K562 (cell line): ENCODE data around the gene EMID1. TPM values are rescaled to one million over a fixed set of nuclear protein-coding genes. Genes with fewer than 3 reads are reported as not detected.

Experiments used
- ATAC-seq: fragments of 200-7000 bp; cut with Tn5 transposase; 3 replicates; pipeline ENCODE4 v1.9.1; 2020; ENCODE audit warnings: moderate library complexity
- BruUV-seq: library from RNA; stranded (reverse); fragments of 400-500 nt; replicated peaks from 2 replicates; lab custom pipeline; 2021; lab: Mats Ljungman, UMichigan
- CTCF ChIA-PET: fragments of 300-600 bp; formaldehyde crosslinking; extraction: SDS; loops from one replicate; lab custom pipeline; 2021; ENCODE audit warnings: low intra/inter-chr PET ratio; lab: Yijun Ruan, JAX
- POLR2A ChIA-PET: fragments of 300-600, 350-650 bp; sonication (Branson Sonifier 250); formaldehyde crosslinking; extraction: SDS; loops from one replicate; lab custom pipeline; 2021; ENCODE audit warnings: antibody characterized with exemption, inconsistent platforms; lab: Yijun Ruan, JAX
- DNase-seq, 4 experiments: peaks; one replicate each; pipeline versions ENCODE4 v3.0.0 to v3.0.0-alpha.2; 2011 to 2018; ENCODE audit warnings: low spot score in 3 of 4, mixed read lengths in 3 of 4; ENCODE audit errors: extremely low read depth in 1 of 4
- FAIRE-seq: peaks from 2 replicates; lab custom pipeline; 2011; peaks lifted over from hg19 to GRCh38; lab: Jason Lieb, UNC
- H2AFZ ChIP-seq: 2 replicates; pipeline ENCODE4 v1.6.0; 2011; ENCODE audit warnings: low read depth, low read length, control low read depth, inconsistent platforms
- H3K27ac ChIP-seq: fragments of 200-600 bp; 3 replicates; pipeline ENCODE4 v1.8.0; 2011; ENCODE audit warnings: low read depth, mild to moderate bottlenecking, control low read depth, inconsistent platforms, low read length, moderate library complexity, mixed read lengths; ENCODE audit errors: extremely low read depth
- H3K27me3 ChIP-seq, 2 experiments: fragments of 300-600 bp in 1 of 2; 2 replicates in 1 of 2; 3 replicates in 1 of 2; pipeline versions ENCODE4 v1.6.0 to v1.8.0; 2011; ENCODE audit warnings: inconsistent platforms in 2 of 2, low read length in 2 of 2, mild to moderate bottlenecking in 1 of 2, mixed read lengths in 1 of 2, moderate library complexity in 1 of 2; ENCODE audit not compliant: control insufficient read depth in 2 of 2, insufficient read depth in 2 of 2
- H3K36me3 ChIP-seq: fragments of 300-600 bp; 3 replicates; pipeline ENCODE4 v1.8.0; 2011; ENCODE audit warnings: mild to moderate bottlenecking, low read length, inconsistent platforms; ENCODE audit not compliant: control insufficient read depth, insufficient read depth
- H3K4me1 ChIP-seq, 2 experiments: fragments of 200-600 bp in 1 of 2; replicated peaks in 1 of 2; 2 replicates in 1 of 2; 3 replicates in 1 of 2; pipeline versions ENCODE4 v1.5.1 to v1.8.0; 2011; ENCODE audit warnings: inconsistent platforms in 2 of 2, low read length in 2 of 2, mild to moderate bottlenecking in 1 of 2, mixed read lengths in 1 of 2, moderate library complexity in 1 of 2; ENCODE audit not compliant: control insufficient read depth in 2 of 2, insufficient read depth in 2 of 2
- H3K4me2 ChIP-seq: 2 replicates; pipeline ENCODE4 v1.6.1; 2011; ENCODE audit warnings: low read length, control low read depth, inconsistent platforms, mixed read lengths; ENCODE audit not compliant: insufficient read depth
- H3K4me3 ChIP-seq: fragments of 200-600 bp; sonication (generic), shearing (Covaris generic); 2 replicates; pipeline ENCODE4 v1.5.1; 2016; ENCODE audit warnings: control low read depth, inconsistent platforms
- H3K79me2 ChIP-seq: fragments of 200-600 bp; 3 replicates; pipeline ENCODE4 v1.8.0; 2011; ENCODE audit warnings: low read length, inconsistent platforms; ENCODE audit not compliant: control insufficient read depth, insufficient read depth
- H3K9ac ChIP-seq, 2 experiments: 2 replicates each; pipeline versions ENCODE4 v1.6.0 to v1.6.1; 2011; ENCODE audit warnings: low read depth in 2 of 2, low read length in 2 of 2, control low read depth in 1 of 2, inconsistent platforms in 1 of 2, mild to moderate bottlenecking in 1 of 2, mixed read lengths in 1 of 2; ENCODE audit not compliant: insufficient read depth in 1 of 2
- H3K9me1 ChIP-seq: one replicate; pipeline ENCODE4 v1.6.0; 2011; ENCODE audit warnings: inconsistent platforms, mild to moderate bottlenecking, low read length, moderate library complexity; ENCODE audit not compliant: control insufficient read depth, insufficient read depth
- H3K9me3 ChIP-seq: replicated peaks from 2 replicates; pipeline ENCODE4 v1.5.1; 2011; ENCODE audit warnings: low read depth, low read length, inconsistent platforms; ENCODE audit not compliant: control insufficient read depth, insufficient read depth
- H4K20me1 ChIP-seq: replicated peaks from 2 replicates; pipeline ENCODE4 v1.6.1; 2011; ENCODE audit warnings: low read length, inconsistent platforms, mixed read lengths; ENCODE audit not compliant: control insufficient read depth, insufficient read depth
- CHCHD3 ChIP-seq: fragments of 250-450 bp; sonication (Bioruptor Pico); IDR thresholded peaks from 2 replicates; pipeline ENCODE4 v2.1.2; 2022; ENCODE audit warnings: mild to moderate bottlenecking
- GTF2A2 ChIP-seq: IDR thresholded peaks from 2 replicates; pipeline ENCODE4 v1.6.1; 2016; ENCODE audit warnings: mild to moderate bottlenecking, missing genetic modification characterization, missing compliant biosample characterization
- MBD2 ChIP-seq: sonication (generic); IDR thresholded peaks from 2 replicates; pipeline ENCODE4 v1.6.1; 2016; ENCODE audit warnings: low read depth, borderline replicate concordance
- MEIS2 ChIP-seq: fragments of 450-650 bp; IDR thresholded peaks from 2 replicates; pipeline ENCODE4 v1.6.1; 2014; ENCODE audit warnings: mild to moderate bottlenecking; ENCODE audit not compliant: partially characterized antibody
- NCOR1 ChIP-seq: fragments of 450-650 bp; IDR thresholded peaks from 2 replicates; pipeline ENCODE4 v1.6.1; 2016; ENCODE audit warnings: mild to moderate bottlenecking, moderate library complexity
- RBM15 ChIP-seq: fragments of 200-400 bp; formaldehyde crosslinking; IDR thresholded peaks from 2 replicates; pipeline ENCODE4 v1.6.1; 2018; ENCODE audit warnings: mild to moderate bottlenecking, low read length, moderate library complexity; ENCODE audit not compliant: insufficient read depth
- SAP30 ChIP-seq: fragments of 200-600 bp; sonication (generic); IDR thresholded peaks from 2 replicates; pipeline ENCODE4 v1.6.1; 2012; ENCODE audit warnings: borderline replicate concordance, low read depth, mild to moderate bottlenecking, moderate library complexity, low read length, control low read depth, inconsistent platforms; ENCODE audit not compliant: insufficient read depth, poor library complexity, severe bottlenecking
- SMARCA5 ChIP-seq: fragments of 450-650 bp; IDR thresholded peaks from 2 replicates; pipeline ENCODE4 v1.6.1; 2016
- TCFL5 ChIP-seq: fragments of 250-450 bp; sonication (Bioruptor Pico); conservative IDR thresholded peaks from 2 replicates; pipeline ENCODE4 v1.6.1; 2021; ENCODE audit warnings: mild to moderate bottlenecking, moderate library complexity, matching md5 sums
- WGBS: fragments of 100-300 bp; shearing (Covaris generic); methylation state at CpG from one replicate; pipeline ENCODE4 v1.1.6; 2016; ENCODE audit warnings: low coverage, mixed read lengths; ENCODE audit not compliant: insufficient coverage; ENCODE audit errors: missing lambda C conversion rate; 5-methylcytosine and 5-hydroxymethylcytosine counted together
- in situ Hi-C: fragments of 300-500 bp; cut with MboI; formaldehyde crosslinking; loops from 4 replicates; pipeline ENCODE4 v1.15.0; 2018; ENCODE audit warnings: inconsistent platforms, mixed read lengths
- intact Hi-C: fragments of 100-400 bp; cut with micrococcal nuclease; formaldehyde crosslinking; loops from 2 replicates; pipeline ENCODE4 v1.14.2; 2022
- polyA plus RNA-seq, 8 experiments: library from polyadenylated mRNA; depleted of rRNA in 4 of 8; stranded (reverse) in 5 of 8; unstranded in 3 of 8; fragments of >200 nt; fragmentation: Nextera tagmentation in 2 of 8; fragmentation: Illumina TruSeq in 1 of 8; extraction: Ambion mirVana in 2 of 8; extraction: Trizol in 1 of 8; gene quantifications; 2 replicates each; pipeline versions ENCODE4 v1.2.1 to v1.2.3, GENCODE V29; 2011 to 2014; ENCODE audit warnings: inconsistent platforms in 1 of 8, missing spikeins in 1 of 8
- total RNA-seq, 7 experiments: library from RNA; depleted of rRNA in 6 of 7; stranded (reverse); fragments of >200 nt in 6 of 7; fragmentation: Illumina TruSeq in 2 of 7; extraction: Trizol in 2 of 7; gene quantifications; 2 replicates each; pipeline versions ENCODE4 v1.2.1 to v1.2.3, GENCODE V29; 2011 to 2021; ENCODE audit warnings: low replicate concordance in 1 of 7
- TF ChIP-seq, protein P1 (sequence below): fragments of 250-450 bp; sonication (Bioruptor Pico); IDR thresholded peaks from 2 replicates; pipeline ENCODE4 v1.8.0; 2022; ENCODE audit warnings: moderate library complexity, mild to moderate bottlenecking, inconsistent platforms
- TF ChIP-seq, protein P2 (sequence below): sonication (generic); formaldehyde crosslinking; IDR thresholded peaks from 2 replicates; pipeline ENCODE4 v1.9.0; 2022; ENCODE audit warnings: mild to moderate bottlenecking, missing genetic modification reagents
- TF ChIP-seq, protein P3 (sequence below): fragments of 250-450 bp; sonication (Bioruptor Pico); IDR thresholded peaks from 2 replicates; pipeline ENCODE4 v1.8.0; 2021; ENCODE audit warnings: moderate library complexity, mild to moderate bottlenecking, inconsistent platforms
- TF ChIP-seq, protein P4 (sequence below), 3 experiments: IDR thresholded peaks in 2 of 3; conservative IDR thresholded peaks in 1 of 3; 2 replicates each; pipeline ENCODE4 v1.5.1; 2011 to 2012; ENCODE audit warnings: low read length in 3 of 3, mild to moderate bottlenecking in 3 of 3, control low read depth in 2 of 3, improper control_type of control experiment in 1 of 3, inconsistent platforms in 1 of 3, low read depth in 1 of 3, mixed read lengths in 1 of 3, moderate library complexity in 1 of 3; ENCODE audit not compliant: insufficient read depth in 2 of 3
- TF ChIP-seq, protein P5 (sequence below): fragments of 250-450 bp; sonication (Bioruptor Pico); IDR thresholded peaks from 2 replicates; pipeline ENCODE4 v1.8.0; 2022; ENCODE audit warnings: inconsistent platforms, mild to moderate bottlenecking, moderate library complexity, borderline replicate concordance

Gene EMID1
- total and polyA plus RNA-seq, 9 of the 15 experiments (the other 6 are each of a cell fraction or from before 2014, with no cell fraction given) = 0.15 to 7.2 (median 2.7) TPM

DNA sequence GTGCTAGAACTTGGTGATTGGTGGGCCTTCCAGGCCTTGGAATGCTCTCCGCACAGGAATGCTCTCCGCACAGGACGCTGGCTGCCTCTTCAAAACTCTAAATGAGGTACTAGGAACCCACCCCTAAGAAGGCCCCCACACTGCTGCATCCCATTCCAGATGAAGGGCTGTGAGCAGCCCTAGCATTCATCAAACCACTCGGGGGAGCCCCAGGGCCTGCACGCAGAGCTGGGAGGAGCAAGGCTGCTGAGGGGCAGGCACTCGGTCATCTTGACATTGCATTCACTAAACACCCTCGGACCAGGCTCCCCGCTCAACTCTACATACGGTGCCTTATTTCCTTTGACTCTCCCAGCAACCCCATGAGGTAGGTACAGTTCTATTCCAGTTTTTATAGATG lies 49.2 kb upstream of the EMID1 start:
- intact Hi-C loops (loop anchor here (2.0 to 10.0 kb wide), 2 partner anchors 88 to 92 kb away; partner anchors contain the start of gene C22orf31), in situ Hi-C loops (loop anchor here (10.0 kb wide), 1 partner anchor 302 kb away; no protein-coding TSS in a partner anchor)
- ChIA-PET POLR2A (interaction anchor here (0.7 kb wide), 1 partner anchor 49 kb away, joined by 4 read pairs; no protein-coding TSS in a partner anchor), CTCF (no interaction called here)
- H3K27me3 ChIP-seq = no peaks in the 10 kb centered on the region
- peak overlapping the region in 1 of 2 experiments; percentile 35; a peak in 1 of 4 replicates for H3K9ac ChIP-seq
- no peaks in the 10 kb centered on the region for H3K9me3 ChIP-seq
- no TSS peak for BruUV-seq
- H3K79me2 ChIP-seq = no peaks in the 10 kb centered on the region
- DNase-seq = peak in 2 of 4 experiments; percentile 24 to 58
- no peak overlapping the region for H2AFZ ChIP-seq
- no peak overlapping the region for H3K4me3 ChIP-seq
- no peaks in the 10 kb centered on the region for H4K20me1 ChIP-seq
- peaks cover 14 to 24% of the 10 kb centered on the region in 2 experiments for H3K4me1 ChIP-seq
- H3K4me2 ChIP-seq = no peak overlapping the region
- peak; percentile 61 for ATAC-seq
- 35% methylated on average over 8 of the region's 9 CpGs for WGBS
- H3K9me1 ChIP-seq = no peaks in the 10 kb centered on the region
- H3K36me3 ChIP-seq = no peaks in the 10 kb centered on the region
- no peak for FAIRE-seq
- no peak overlapping the region for H3K27ac ChIP-seq
- TF ChIP-seq SAP30 (no peak), RBM15 (no peak), GTF2A2 (tag) (no peak), TCFL5 (CRISPR knock-in tag) (no peak), SMARCA5 (no peak), NCOR1 (no peak), MEIS2 (peak; percentile 19), CHCHD3 (CRISPR knock-in tag) (no peak), MBD2 (no peak)
- TF ChIP-seq, protein P1, sequence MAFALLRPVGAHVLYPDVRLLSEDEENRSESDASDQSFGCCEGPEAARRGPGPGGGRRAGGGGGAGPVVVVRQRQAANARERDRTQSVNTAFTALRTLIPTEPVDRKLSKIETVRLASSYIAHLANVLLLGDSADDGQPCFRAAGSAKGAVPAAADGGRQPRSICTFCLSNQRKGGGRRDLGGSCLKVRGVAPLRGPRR = no peak
- TF ChIP-seq, protein P2, sequence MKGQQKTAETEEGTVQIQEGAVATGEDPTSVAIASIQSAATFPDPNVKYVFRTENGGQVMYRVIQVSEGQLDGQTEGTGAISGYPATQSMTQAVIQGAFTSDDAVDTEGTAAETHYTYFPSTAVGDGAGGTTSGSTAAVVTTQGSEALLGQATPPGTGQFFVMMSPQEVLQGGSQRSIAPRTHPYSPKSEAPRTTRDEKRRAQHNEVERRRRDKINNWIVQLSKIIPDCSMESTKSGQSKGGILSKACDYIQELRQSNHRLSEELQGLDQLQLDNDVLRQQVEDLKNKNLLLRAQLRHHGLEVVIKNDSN (CRISPR knock-in tag) = no peak
- TF ChIP-seq, protein P3, sequence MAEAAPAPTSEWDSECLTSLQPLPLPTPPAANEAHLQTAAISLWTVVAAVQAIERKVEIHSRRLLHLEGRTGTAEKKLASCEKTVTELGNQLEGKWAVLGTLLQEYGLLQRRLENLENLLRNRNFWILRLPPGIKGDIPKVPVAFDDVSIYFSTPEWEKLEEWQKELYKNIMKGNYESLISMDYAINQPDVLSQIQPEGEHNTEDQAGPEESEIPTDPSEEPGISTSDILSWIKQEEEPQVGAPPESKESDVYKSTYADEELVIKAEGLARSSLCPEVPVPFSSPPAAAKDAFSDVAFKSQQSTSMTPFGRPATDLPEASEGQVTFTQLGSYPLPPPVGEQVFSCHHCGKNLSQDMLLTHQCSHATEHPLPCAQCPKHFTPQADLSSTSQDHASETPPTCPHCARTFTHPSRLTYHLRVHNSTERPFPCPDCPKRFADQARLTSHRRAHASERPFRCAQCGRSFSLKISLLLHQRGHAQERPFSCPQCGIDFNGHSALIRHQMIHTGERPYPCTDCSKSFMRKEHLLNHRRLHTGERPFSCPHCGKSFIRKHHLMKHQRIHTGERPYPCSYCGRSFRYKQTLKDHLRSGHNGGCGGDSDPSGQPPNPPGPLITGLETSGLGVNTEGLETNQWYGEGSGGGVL = no peak
- TF ChIP-seq, protein P4, sequence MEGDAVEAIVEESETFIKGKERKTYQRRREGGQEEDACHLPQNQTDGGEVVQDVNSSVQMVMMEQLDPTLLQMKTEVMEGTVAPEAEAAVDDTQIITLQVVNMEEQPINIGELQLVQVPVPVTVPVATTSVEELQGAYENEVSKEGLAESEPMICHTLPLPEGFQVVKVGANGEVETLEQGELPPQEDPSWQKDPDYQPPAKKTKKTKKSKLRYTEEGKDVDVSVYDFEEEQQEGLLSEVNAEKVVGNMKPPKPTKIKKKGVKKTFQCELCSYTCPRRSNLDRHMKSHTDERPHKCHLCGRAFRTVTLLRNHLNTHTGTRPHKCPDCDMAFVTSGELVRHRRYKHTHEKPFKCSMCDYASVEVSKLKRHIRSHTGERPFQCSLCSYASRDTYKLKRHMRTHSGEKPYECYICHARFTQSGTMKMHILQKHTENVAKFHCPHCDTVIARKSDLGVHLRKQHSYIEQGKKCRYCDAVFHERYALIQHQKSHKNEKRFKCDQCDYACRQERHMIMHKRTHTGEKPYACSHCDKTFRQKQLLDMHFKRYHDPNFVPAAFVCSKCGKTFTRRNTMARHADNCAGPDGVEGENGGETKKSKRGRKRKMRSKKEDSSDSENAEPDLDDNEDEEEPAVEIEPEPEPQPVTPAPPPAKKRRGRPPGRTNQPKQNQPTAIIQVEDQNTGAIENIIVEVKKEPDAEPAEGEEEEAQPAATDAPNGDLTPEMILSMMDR (IDR thresholded peaks at IDR 0.05 in 2 of 3, conservative IDR thresholded peaks at IDR 0.05 in 1 of 3; ENCODE audit: insufficient read depth in 2 of 3, low read depth in 1 of 3, low read length in 3 of 3) = peak; percentile 45 to 56 (median 53); a peak in 5 of 6 replicates
- TF ChIP-seq, protein P5, sequence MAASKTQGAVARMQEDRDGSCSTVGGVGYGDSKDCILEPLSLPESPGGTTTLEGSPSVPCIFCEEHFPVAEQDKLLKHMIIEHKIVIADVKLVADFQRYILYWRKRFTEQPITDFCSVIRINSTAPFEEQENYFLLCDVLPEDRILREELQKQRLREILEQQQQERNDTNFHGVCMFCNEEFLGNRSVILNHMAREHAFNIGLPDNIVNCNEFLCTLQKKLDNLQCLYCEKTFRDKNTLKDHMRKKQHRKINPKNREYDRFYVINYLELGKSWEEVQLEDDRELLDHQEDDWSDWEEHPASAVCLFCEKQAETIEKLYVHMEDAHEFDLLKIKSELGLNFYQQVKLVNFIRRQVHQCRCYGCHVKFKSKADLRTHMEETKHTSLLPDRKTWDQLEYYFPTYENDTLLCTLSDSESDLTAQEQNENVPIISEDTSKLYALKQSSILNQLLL = no peak
